VCaP (cell line): ENCODE measurements around the gene CDH8.
"Not testable (repeated sequence)": the region's sequence is repeated elsewhere in the genome, so short reads cannot be mapped to it uniquely, and the experiment has no call there.

Experiments
- H3K27ac ChIP-seq: fragments of 450-650 bp; 2 replicates; pipeline ENCODE4 v1.5.1; 2017
- TF ChIP-seq, protein P1 (sequence below): fragments of 450-650 bp; conservative IDR thresholded peaks from 2 replicates; pipeline ENCODE4 v1.5.1; 2017; ENCODE audit warnings: mild to moderate bottlenecking, moderate library complexity

CDH8 gene

DNA sequence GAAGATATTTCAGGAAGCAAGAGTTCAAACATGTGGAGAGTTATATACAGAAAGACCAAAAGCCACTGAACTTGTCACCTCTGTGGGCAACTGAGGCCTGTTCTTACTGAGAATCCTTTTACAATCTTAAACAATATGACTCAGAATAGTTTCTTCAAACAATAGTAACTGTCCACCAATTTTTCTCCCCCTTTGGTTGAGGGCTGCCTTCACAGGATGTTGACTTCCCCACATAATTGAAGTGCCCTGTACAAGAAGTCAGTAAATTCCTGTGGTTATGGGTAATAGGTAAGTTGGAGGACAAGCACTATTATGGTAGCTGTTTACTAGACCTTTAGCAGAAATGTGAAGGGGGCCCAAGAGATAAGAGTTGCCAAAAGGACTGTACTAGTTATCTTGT is 215.8 kb downstream of the CDH8 start:
- H3K27ac ChIP-seq = no peak overlapping the region
- TF ChIP-seq, protein P1, sequence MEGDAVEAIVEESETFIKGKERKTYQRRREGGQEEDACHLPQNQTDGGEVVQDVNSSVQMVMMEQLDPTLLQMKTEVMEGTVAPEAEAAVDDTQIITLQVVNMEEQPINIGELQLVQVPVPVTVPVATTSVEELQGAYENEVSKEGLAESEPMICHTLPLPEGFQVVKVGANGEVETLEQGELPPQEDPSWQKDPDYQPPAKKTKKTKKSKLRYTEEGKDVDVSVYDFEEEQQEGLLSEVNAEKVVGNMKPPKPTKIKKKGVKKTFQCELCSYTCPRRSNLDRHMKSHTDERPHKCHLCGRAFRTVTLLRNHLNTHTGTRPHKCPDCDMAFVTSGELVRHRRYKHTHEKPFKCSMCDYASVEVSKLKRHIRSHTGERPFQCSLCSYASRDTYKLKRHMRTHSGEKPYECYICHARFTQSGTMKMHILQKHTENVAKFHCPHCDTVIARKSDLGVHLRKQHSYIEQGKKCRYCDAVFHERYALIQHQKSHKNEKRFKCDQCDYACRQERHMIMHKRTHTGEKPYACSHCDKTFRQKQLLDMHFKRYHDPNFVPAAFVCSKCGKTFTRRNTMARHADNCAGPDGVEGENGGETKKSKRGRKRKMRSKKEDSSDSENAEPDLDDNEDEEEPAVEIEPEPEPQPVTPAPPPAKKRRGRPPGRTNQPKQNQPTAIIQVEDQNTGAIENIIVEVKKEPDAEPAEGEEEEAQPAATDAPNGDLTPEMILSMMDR = no peak

DNA sequence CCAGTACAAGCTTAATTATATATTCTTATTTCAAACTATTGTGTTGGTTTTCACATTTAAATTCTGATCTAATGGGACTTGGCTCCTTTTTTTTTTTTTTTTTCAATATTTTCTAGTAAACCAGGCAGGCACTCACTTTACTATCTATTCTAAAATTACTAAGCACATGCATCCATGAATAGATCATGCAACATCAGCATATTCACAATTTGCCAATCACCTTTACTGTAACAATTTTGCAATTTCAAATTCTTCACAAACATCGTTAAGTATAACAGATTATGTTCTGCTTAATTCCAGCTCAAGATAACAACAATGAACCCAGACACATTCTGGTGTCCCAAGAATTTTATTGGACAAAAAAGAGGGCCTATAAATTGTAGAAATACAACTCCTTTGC is 217.4 kb downstream of the CDH8 start:
- H3K27ac ChIP-seq = no peak overlapping the region
- TF ChIP-seq, protein P1 = no peak

DNA sequence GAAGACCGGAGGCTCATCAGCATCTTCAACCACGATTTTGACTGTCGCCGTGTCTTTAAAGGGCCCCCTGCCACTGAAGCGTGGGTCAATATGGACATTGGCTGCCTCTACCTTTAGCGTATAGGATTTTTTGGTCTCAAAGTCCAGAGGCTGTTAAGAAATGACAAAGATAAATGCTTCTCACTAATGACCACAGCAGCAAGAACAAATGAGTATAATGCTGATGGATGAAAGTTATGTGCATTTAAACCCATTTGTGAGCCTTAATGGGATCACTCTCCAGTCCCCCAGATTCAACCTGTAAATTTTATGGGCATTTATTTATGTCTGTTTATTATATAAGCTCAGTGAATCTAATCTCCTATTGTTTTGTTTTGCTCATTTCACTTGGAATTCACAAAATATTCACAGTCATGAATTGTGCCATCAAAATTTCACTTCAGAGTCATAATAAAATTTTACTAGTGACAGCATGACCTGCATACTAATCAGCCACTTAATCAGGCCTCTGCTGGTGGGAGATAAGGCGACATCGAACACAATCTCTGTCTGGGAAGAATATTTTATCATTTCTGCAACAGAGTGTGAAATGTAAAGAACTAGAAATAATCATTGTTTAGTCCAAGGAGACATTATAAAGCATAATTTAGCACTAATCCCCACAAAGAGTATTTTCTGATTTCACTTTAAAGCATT is 218.5 kb downstream of the CDH8 start:
- H3K27ac ChIP-seq = no peak overlapping the region
- TF ChIP-seq, protein P1 = no peak

DNA sequence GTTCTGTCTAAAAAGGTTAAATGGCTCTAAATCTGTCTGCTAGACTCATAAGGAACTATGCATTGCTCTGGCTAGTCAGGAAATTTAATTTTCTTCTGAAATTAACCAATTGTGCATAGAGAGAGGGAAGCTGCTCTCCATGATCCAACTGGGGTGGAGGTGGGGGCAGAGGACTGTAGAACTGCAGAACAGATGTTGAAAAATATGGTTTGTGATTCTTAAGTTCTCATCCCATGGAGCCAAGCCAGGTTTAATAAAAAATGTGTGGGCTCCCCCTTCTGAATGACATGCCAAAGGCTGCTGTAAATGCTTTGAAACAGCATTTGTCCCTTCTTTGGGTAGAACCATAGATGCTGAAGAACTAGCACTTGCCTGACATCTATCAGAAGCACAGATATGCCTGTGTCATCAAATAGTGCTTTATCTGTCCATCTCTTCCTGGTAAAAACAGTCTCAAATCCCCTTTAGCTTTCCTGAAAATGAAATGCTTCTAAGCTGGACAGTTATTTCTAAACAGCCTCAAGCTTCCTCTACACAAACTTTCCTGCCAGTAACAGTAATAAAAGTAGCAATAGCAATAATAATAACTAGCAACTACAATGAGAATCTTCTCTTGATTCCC is 221.4 kb downstream of the CDH8 start:
- no peak overlapping the region for H3K27ac ChIP-seq
- TF ChIP-seq, protein P1 = no peak

DNA sequence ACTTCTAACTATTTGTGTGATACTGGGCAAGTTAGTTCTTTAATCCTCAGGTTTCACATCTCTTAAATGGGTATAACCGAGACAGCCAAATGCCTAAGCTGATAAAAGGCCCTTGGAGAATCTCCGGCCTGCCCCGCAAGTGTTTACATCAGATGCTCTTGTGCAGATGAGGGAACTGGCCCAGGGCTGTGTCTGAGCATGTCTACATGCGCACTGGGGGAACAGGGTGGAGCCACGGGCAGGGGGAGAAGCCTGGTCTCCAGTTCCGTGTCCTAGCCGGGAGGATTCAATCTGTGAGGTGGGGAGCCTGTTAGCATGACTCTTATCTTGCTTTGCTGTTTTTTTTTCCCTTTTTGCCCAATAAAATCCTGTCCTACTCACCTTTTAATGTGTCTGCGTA is 222.9 kb downstream of the CDH8 start:
- H3K27ac ChIP-seq = no peak overlapping the region
- TF ChIP-seq, protein P1 = no peak

DNA sequence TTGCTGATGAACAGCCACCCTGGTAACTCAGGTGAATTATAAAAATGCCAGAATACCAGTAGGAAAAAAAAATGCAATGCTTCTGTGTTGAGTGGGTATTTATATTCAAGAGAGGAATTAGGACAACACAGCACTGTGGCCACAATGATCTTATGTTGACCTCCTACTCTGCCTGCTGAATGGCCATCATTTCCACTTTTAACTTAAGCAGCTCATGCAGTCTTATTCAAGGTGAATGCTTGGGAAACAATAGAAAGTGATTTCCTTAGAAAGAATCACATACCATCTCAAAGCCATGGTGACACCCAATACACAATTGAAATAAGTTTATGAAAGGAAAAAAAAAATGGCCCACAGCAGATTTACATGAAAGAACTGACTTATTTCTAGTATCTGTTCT is 224.0 kb downstream of the CDH8 start:
- no peak overlapping the region for H3K27ac ChIP-seq
- TF ChIP-seq, protein P1 = no peak

DNA sequence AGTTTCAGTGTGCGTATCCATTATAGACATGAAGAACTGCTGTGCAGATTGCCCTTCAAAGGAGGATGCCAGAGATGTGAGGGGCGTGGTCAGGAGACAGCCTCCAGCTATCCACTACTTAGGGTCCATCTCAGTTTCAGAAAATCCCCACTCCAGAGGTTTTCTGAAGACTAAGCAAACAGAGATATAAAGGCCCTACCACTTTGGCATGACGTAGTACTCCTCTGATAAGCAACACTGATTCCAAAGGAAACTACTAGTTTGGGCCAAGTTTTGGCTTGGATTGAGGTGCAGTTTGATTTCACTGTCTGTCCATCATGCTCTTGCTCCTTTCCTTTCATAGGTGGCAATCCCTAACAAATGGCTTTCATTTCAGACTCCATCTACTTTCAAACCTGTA is 228.7 kb downstream of the CDH8 start:
- TF ChIP-seq, protein P1 = no peak

DNA sequence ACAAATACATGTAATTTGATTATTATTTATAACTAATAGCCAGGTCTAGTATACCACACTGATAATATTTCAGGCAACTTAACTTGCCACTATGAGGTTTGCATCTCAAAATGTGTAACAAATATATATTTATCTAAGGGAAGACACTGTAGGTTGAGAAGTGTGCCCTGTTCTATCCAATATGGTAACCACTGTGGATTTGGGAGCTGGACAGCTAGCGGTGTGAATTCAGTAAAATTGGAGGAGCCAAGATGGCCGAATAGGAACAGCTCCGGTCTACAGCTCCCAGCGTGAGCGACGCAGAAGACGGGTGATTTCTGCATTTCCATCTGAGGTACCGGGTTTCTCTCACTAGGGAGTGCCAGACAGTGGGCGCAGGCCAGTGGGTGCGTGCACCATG is 235.0 kb downstream of the CDH8 start:
- not testable (repeated sequence) for H3K27ac ChIP-seq

More for the DNA sequence above, 228.7 kb downstream of the CDH8 start:
- H3K27ac ChIP-seq = no peak overlapping the region
